ENCODE data around the gene PTPRG. TPM values are rescaled to one million over a fixed set of nuclear protein-coding genes. Genes with fewer than 3 reads are reported as not detected.

The PTPRG gene
- 10 to 100 TPM; 33.9 to 39.2 TPM for total RNA-seq

DNA sequence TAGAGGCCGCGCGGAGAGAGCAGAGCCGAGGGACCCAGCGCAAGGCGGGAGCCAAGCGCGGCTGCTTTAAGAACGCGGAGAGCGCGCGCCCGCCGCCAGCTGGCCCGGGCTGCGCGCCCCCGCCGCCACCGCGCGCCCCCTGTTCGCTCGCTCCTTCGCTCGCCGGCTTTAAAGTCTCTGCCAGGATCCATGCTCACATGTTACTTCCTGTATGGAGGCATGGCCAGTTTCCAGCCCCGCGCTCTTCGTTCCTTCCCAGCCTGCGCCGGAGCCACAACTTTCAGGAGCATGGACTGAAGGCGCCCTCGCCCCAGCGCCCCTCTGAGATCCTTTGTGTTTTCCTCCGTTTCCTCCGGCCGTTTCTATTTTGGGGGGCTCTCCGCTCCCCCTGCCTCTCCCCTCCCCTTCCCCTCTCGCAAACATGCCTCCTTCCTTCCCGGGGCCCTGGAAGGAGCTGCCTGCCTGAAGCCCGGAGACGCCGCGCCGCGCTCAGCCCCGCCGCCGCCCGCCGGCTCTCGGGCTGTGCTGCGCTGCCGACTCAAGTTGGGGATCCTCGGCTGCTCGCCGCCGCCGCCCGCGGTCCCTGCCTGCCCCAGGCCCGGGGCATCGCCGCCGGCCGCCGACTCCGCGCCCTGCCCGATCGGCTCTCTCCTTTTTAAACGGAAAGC is at the start of gene PTPRG:
TSS of gene PTPRG (plus strand) at position 198 of the 668 bp plus-strand sequence. CDS start 717 bp downstream, outside the sequence.
- TF ChIP-seq, protein P1, sequence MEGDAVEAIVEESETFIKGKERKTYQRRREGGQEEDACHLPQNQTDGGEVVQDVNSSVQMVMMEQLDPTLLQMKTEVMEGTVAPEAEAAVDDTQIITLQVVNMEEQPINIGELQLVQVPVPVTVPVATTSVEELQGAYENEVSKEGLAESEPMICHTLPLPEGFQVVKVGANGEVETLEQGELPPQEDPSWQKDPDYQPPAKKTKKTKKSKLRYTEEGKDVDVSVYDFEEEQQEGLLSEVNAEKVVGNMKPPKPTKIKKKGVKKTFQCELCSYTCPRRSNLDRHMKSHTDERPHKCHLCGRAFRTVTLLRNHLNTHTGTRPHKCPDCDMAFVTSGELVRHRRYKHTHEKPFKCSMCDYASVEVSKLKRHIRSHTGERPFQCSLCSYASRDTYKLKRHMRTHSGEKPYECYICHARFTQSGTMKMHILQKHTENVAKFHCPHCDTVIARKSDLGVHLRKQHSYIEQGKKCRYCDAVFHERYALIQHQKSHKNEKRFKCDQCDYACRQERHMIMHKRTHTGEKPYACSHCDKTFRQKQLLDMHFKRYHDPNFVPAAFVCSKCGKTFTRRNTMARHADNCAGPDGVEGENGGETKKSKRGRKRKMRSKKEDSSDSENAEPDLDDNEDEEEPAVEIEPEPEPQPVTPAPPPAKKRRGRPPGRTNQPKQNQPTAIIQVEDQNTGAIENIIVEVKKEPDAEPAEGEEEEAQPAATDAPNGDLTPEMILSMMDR (IDR thresholded peaks at IDR 0.05), result no peak
- H3K4me1 ChIP-seq, result peaks cover 0 to 21% of the 10 kb centered on the region in 2 donors
- H3K9me3 ChIP-seq, result peaks cover 0 to 7% of the 10 kb centered on the region in 2 donors
- H3K4me3 ChIP-seq, result peak within 1 kb of the TSS; percentile 78 to 90
- peak within 1 kb of the TSS; percentile 95 to 98 for H3K27ac ChIP-seq
- no peaks in the 10 kb centered on the region for H3K36me3 ChIP-seq
- H3K27me3 ChIP-seq, result no peaks in the 10 kb centered on the region
- DNase-seq (ENCODE audit: low spot score), result peak; percentile 92

DNA sequence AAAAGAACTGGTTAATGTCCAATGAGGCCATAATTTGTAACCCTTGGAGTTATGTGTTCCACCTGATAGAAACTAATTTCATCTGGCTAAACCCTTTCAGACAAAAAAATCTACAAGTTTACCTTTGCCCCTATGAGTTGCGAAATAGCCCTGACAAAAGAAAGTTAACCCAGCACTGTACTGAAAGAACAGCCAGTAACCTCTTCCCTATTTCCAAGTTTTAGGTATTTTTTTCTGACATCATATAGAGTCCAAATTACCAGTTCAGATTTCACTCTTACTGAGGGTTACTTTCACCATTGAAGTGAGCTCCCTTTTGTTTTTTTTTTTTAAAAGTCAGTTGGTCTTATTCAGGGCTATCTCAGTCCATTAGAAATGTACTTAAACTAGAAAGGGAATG is 42.8 kb upstream of the PTPRG start:
- no peak for DNase-seq (ENCODE audit: low spot score)
- no peak overlapping the region for H3K27ac ChIP-seq
- TF ChIP-seq, protein P1 (IDR thresholded peaks at IDR 0.05), result no peak
- H3K4me3 ChIP-seq, result no peak overlapping the region
- no peaks in the 10 kb centered on the region for H3K27me3 ChIP-seq
- no peaks in the 10 kb centered on the region for H3K9me3 ChIP-seq
- H3K4me1 ChIP-seq, result no peaks in the 10 kb centered on the region
- H3K36me3 ChIP-seq, result no peaks in the 10 kb centered on the region

DNA sequence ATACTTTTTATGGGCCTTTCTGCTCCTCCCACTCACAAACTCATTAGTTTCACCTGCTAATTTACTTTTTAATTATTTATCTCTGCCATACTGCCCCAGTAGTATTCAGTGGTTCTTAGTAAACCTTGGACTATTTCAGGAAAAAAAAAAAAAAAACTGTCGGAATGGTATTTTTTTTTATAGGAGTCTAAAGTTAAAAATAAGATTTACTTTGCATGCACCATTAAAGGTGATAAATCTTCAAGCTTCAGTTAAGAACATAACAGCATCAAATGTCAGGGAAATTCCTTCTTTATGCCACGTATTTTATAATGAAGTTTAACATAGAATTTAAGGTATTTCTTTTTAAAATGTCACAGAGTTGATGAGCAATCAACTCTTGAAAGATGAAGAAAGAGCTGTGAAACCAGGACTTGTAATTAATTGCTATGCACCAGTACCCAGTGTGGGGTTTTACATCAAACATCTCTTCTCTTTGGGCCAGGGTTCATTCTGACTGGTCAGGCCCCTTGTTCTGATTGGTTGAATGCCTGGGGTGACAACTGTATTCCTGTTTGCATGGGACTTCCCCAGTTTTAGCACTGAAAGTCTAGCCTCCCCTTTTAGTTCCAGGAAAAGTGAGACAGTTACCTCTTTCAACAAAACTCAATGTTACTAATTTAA is 40.3 kb upstream of the PTPRG start:
- TF ChIP-seq, protein P1 (IDR thresholded peaks at IDR 0.05), result no peak
- no peak for DNase-seq (ENCODE audit: low spot score)
- Histone ChIP-seq H3K27ac (no peak overlapping the region), H3K9me3 (no peaks in the 10 kb centered on the region), H3K36me3 (no peaks in the 10 kb centered on the region), H3K4me1 (no peaks in the 10 kb centered on the region), H3K4me3 (no peak overlapping the region), H3K27me3 (no peaks in the 10 kb centered on the region)

DNA sequence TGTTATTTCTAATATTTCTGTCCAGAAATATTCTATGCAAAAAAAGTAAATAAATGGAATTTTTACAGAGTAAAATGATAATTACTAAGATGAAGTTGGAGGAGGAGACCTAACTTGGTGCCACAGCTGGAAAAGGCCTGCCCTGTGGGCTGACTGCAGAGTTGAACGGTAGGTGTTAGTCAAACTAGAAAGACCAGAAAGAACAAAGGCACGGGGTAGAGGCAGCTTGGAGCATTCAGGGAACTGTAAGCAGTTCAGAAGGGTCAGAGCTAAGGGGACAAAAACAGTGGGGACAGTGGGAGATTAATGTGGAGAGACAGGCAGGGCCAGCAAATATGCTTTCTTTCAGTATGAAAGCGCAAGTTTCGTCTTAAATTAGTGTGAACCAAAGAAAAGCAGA is 39.3 kb upstream of the PTPRG start:
- DNase-seq (ENCODE audit: low spot score), result no peak
- H3K9me3 ChIP-seq, result no peaks in the 10 kb centered on the region
- H3K27ac ChIP-seq, result no peak overlapping the region
- no peaks in the 10 kb centered on the region for H3K36me3 ChIP-seq
- H3K4me1 ChIP-seq, result no peaks in the 10 kb centered on the region
- TF ChIP-seq, protein P1 (IDR thresholded peaks at IDR 0.05), result no peak
- no peak overlapping the region for H3K4me3 ChIP-seq
- H3K27me3 ChIP-seq, result no peaks in the 10 kb centered on the region

DNA sequence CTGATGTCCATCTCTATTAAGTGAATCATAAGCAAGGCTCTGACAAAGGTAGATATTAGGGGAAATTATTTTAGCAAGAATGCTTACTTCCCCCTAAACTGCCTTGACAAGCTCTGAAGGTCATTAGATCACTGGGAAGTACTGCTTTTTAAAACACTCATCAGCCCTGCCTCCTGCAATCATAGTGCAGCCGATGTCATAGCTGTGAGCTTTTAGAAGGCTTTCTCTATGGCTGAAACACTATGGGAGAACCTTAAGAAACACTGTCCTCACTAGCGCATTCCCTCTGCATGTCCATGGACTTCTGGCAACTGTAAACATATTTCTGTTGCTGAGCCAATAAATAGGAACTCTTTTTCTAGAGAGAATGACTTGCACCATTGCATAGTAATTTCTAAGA is 38.7 kb upstream of the PTPRG start:
- no peak overlapping the region for H3K27ac ChIP-seq
- no peaks in the 10 kb centered on the region for H3K27me3 ChIP-seq
- no peak overlapping the region for H3K4me3 ChIP-seq
- no peaks in the 10 kb centered on the region for H3K4me1 ChIP-seq
- DNase-seq (ENCODE audit: low spot score), result no peak
- H3K9me3 ChIP-seq, result no peaks in the 10 kb centered on the region
- H3K36me3 ChIP-seq, result no peaks in the 10 kb centered on the region
- TF ChIP-seq, protein P1 (IDR thresholded peaks at IDR 0.05), result no peak
